Rectal smooth muscle tissue (tissue), 1 donor: ENCODE data around the gene SNRPA.

ENCODE experiments used
- H3K27ac ChIP-seq: one replicate; pipeline ENCODE4 v1.7.0; 2013; ENCODE audit warnings: low read depth, low read length, inconsistent platforms
- H3K27me3 ChIP-seq: one replicate; pipeline ENCODE4 v1.7.0; 2013; ENCODE audit warnings: low read length; ENCODE audit not compliant: control insufficient read depth, insufficient read depth
- H3K36me3 ChIP-seq: one replicate; pipeline ENCODE4 v1.7.0; 2013; ENCODE audit warnings: low read length; ENCODE audit not compliant: control insufficient read depth, insufficient read depth
- H3K4me1 ChIP-seq: one replicate; pipeline ENCODE4 v1.7.0; 2013; ENCODE audit warnings: low read length; ENCODE audit not compliant: control insufficient read depth, insufficient read depth
- H3K4me3 ChIP-seq: one replicate; pipeline ENCODE4 v1.7.0; 2013; ENCODE audit warnings: low read length
- H3K9ac ChIP-seq: one replicate; pipeline ENCODE4 v1.7.0; 2013; ENCODE audit warnings: low read length

The SNRPA gene

DNA sequence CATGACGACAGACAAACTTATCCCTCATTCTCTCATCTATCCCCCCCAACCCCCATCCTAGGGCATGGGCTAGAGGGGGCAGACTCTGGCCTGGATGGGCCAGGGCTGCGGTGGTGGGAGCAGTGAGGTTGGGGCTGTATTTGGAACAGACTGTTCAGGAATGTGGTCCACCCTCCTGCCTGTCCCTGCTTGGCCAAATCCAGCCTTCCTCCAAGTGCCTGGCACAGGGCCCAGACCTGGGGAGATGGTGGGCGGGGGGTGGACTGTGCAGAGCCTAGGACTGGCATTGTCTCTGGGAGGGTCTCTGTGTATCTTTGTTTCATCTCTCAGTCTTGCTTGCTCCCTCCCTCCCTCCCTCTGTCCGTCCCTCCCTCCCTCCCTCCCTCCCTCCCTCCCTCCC, 62.2 kb downstream of the SNRPA start:
- H3K4me1 ChIP-seq = peaks cover 16% of the 10 kb centered on the region
- no peak overlapping the region for H3K9ac ChIP-seq

More for the DNA sequence above, 62.2 kb downstream of the SNRPA start:
- H3K27ac ChIP-seq = peak overlapping the region; percentile 22
- H3K4me3 ChIP-seq = no peak overlapping the region
- H3K36me3 ChIP-seq = peaks cover 3% of the 10 kb centered on the region
- H3K27me3 ChIP-seq = no peaks in the 10 kb centered on the region
